Left ventricle myocardium inferior (tissue), 1 donor: ENCODE data around the gene KIAA1191. TPM values are rescaled to one million over a fixed set of nuclear protein-coding genes. Genes with fewer than 3 reads are reported as not detected.

Experiments
- DNase-seq: peaks from one replicate; pipeline ENCODE4 v3.0.0-alpha.2; 2020
- H3K27ac ChIP-seq: fragments of 200-600 bp; replicated peaks from 2 replicates; pipeline ENCODE4 v1.8.0; 2021
- H3K27me3 ChIP-seq: fragments of 200-600 bp; 2 replicates; pipeline ENCODE4 v1.8.0; 2021; ENCODE audit warnings: low read depth
- H3K36me3 ChIP-seq: fragments of 200-600 bp; 2 replicates; pipeline ENCODE4 v1.8.0; 2021
- H3K4me1 ChIP-seq: fragments of 200-600 bp; 2 replicates; pipeline ENCODE4 v1.8.0; 2021
- H3K4me3 ChIP-seq: fragments of 200-600 bp; 2 replicates; pipeline ENCODE4 v1.8.0; 2021; ENCODE audit warnings: mild to moderate bottlenecking, moderate library complexity
- H3K9me3 ChIP-seq: fragments of 200-600 bp; replicated peaks from 2 replicates; pipeline ENCODE4 v1.8.0; 2021
- CTCF ChIP-seq: fragments of 200-600 bp; IDR thresholded peaks from 2 replicates; pipeline ENCODE4 v1.8.0; 2021; ENCODE audit warnings: antibody characterized with exemption, mild to moderate bottlenecking, borderline replicate concordance
- intact Hi-C: fragments of 100-400 bp; cut with micrococcal nuclease; formaldehyde crosslinking; loops from one replicate; pipeline ENCODE4 v1.11.0; 2022
- total RNA-seq: library from RNA; stranded (reverse); fragmentation: NEBNext Ultra II Directional; extraction: Animal tissue kit (Norgen Biotek cat#: 25700); gene quantifications from one replicate; pipeline ENCODE4 v1.2.1, GENCODE V29; 2021
- donor health status: DM: no; HTN: yes; CAD: no; lungs with severe emphysema.

The KIAA1191 gene
- total RNA-seq, 1 donor from 2014 or later: 91.6 TPM

GRCh38 chr5:176383961-176384360 lies 22.4 kb upstream of the KIAA1191 start:
- Histone ChIP-seq H3K27ac (peak overlapping the region; percentile 88), H3K4me1 (peaks cover 45% of the 10 kb centered on the region), H3K36me3 (peaks cover 49% of the 10 kb centered on the region), H3K9me3 (no peaks in the 10 kb centered on the region), H3K4me3 (no peak overlapping the region), H3K27me3 (no peaks in the 10 kb centered on the region)
- TF ChIP-seq CTCF: no peak
- no peak for DNase-seq
- intact Hi-C loops: no loop called here

- intact Hi-C loops: no loop called here
- Histone ChIP-seq H3K36me3 (peaks cover 49% of the 10 kb centered on the region), H3K9me3 (no peaks in the 10 kb centered on the region), H3K4me1 (peaks cover 45% of the 10 kb centered on the region), H3K27ac (peak overlapping the region; percentile 88), H3K4me3 (no peak overlapping the region), H3K27me3 (no peaks in the 10 kb centered on the region)
- no peak for DNase-seq
- TF ChIP-seq CTCF: no peak
These were observed 21.8 kb upstream of the KIAA1191 start for GRCh38 chr5:176383248-176383905.

GRCh38 chr5:176382721-176383120 lies 21.2 kb upstream of the KIAA1191 start:
- H3K36me3 ChIP-seq: peaks cover 49% of the 10 kb centered on the region

GRCh38 chr5:176381979-176382378 lies 20.4 kb upstream of the KIAA1191 start:
- Histone ChIP-seq H3K27me3 (no peaks in the 10 kb centered on the region), H3K4me1 (peaks cover 31% of the 10 kb centered on the region), H3K36me3 (peaks cover 49% of the 10 kb centered on the region), H3K27ac (peak overlapping the region; percentile 88), H3K9me3 (no peaks in the 10 kb centered on the region), H3K4me3 (no peak overlapping the region)
- intact Hi-C loops: no loop called here
- TF ChIP-seq CTCF: no peak
- DNase-seq: no peak

More at GRCh38 chr5:176382721-176383120, 21.2 kb upstream of the KIAA1191 start:
- intact Hi-C loops: no loop called here
- Histone ChIP-seq H3K27ac (peak overlapping the region; percentile 88), H3K27me3 (no peaks in the 10 kb centered on the region), H3K4me1 (peaks cover 38% of the 10 kb centered on the region), H3K4me3 (no peak overlapping the region), H3K9me3 (no peaks in the 10 kb centered on the region)
- no peak for TF ChIP-seq CTCF
- no peak for DNase-seq

GRCh38 chr5:176381423-176381822 lies 19.9 kb upstream of the KIAA1191 start:
- Histone ChIP-seq H3K27me3 (no peaks in the 10 kb centered on the region), H3K4me3 (peak overlapping the region; percentile 18), H3K36me3 (peaks cover 48% of the 10 kb centered on the region), H3K4me1 (peaks cover 25% of the 10 kb centered on the region), H3K9me3 (no peaks in the 10 kb centered on the region), H3K27ac (peak overlapping the region; percentile 88)
- intact Hi-C loops: no loop called here
- no peak for DNase-seq
- no peak for TF ChIP-seq CTCF
